ENCODE results near the gene UGT1A6. TPM values are rescaled to one million over a fixed set of nuclear protein-coding genes. Genes with fewer than 3 reads are reported as not detected.

The UGT1A6 gene
- total and polyA plus RNA-seq, 2 of the 4 experiments (the other 2 are of a cell fraction) = not detected

DNA sequence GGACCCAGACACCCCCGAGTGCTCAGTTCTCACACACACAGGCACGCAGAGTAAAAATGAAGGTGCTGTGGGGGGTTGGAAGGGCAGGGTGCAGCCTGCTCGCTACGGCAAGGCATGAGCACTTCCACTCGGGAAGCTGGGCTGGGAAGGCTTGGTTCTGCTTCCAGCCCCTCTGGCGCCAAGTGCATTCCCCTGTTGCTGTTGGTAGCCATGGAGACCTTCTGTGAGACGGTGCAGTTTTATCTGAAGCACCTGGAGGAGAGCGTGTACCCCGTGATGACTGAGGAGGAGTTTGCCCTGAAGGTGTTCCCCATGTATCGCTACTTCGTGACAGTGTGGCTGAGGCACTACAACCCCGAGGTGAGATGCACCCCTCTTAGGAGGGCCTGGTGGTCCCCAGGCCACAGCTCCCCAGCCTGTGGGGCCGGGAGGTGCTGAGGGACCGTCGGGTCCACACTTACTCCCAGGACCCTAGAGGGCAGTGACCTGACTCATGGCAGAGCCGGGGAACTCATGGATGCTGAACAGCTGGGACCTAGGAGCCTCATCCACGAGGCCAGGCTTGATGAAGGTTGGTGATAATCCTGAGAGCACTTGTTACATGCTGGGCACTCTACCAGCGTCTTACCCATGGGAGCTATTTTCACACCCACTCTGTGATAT, 100.9 kb downstream of the UGT1A6 start:
- CTCF ChIA-PET = no interaction called here

More for the DNA sequence above, 100.9 kb downstream of the UGT1A6 start:
- Histone ChIP-seq H3K79me1 (ENCODE audit: low read depth in 1 of 2, low read length in 2 of 2) (no peaks in the 10 kb centered on the region), H4K91ac (ENCODE audit: insufficient read depth, low read depth, low read length) (no peak overlapping the region), H2BK120ac (ENCODE audit: low read depth, low read length) (no peak overlapping the region), H3K4me2 (ENCODE audit: low read depth, low read length) (no peak overlapping the region), H2AFZ (replicated peaks; ENCODE audit: low read length, poor library complexity) (peak overlapping the region; percentile 26), H3K9me3 (ENCODE audit: control insufficient read depth, insufficient read depth, low read length) (no peaks in the 10 kb centered on the region), H3K27ac (ENCODE audit: insufficient read depth, low read length) (no peak overlapping the region), H3K56ac (ENCODE audit: extremely low read depth, insufficient read depth, low read length) (no peak overlapping the region), H2BK15ac (ENCODE audit: low read depth, low read length) (no peak overlapping the region), H3K4me3 (ENCODE audit: insufficient read depth, low read depth, low read length) (no peak overlapping the region), H3K14ac (replicated peaks; ENCODE audit: low read depth, low read length) (no peak overlapping the region), H3K18ac (ENCODE audit: low read depth, low read length) (no peak overlapping the region), H3K23ac (ENCODE audit: low read depth, low read length) (no peak overlapping the region), H4K5ac (ENCODE audit: low read depth, low read length) (no peak overlapping the region), H3K9me1 (ENCODE audit: insufficient read depth, low read length) (no peaks in the 10 kb centered on the region), H2BK5ac (ENCODE audit: low read depth, low read length, poor library complexity, severe bottlenecking) (no peak overlapping the region), H3K4ac (ENCODE audit: low read depth, low read length) (no peak overlapping the region), H4K8ac (ENCODE audit: low read depth in 2 of 2, low read length in 2 of 2) (no peak overlapping the region), H4K20me1 (ENCODE audit: insufficient read depth, low read length) (no peaks in the 10 kb centered on the region), H2BK20ac (ENCODE audit: low read depth, low read length) (no peak overlapping the region), H3K9ac (ENCODE audit: low read depth, low read length) (no peak overlapping the region), H2AK5ac (ENCODE audit: low read depth, low read length) (no peak overlapping the region), H3K36me3 (ENCODE audit: control insufficient read depth, insufficient read depth, low read length) (no peaks in the 10 kb centered on the region), H3K4me1 (ENCODE audit: control insufficient read depth, insufficient read depth, low read length) (no peaks in the 10 kb centered on the region), H3K27me3 (ENCODE audit: control insufficient read depth, insufficient read depth, low read length) (peaks cover 10% of the 10 kb centered on the region), H2AK9ac (replicated peaks; ENCODE audit: low read depth, low read length, poor library complexity) (no peak overlapping the region)
- no TSS peak for BruUV-seq (replicated peaks)
- ATAC-seq (ENCODE audit: low read depth) = no peak
- dilution Hi-C loops (cut with HindIII; ENCODE audit: low sequenced_read_pairs, unreplicated experiment) (no loop called here), intact Hi-C loops (cut with micrococcal nuclease) (no loop called here), in situ Hi-C loops (cut with MboI; ENCODE audit: low sequenced_read_pairs) (no loop called here)
- 71% methylated on average over 5 of the region's 18 CpGs; no CpG with 5 or more reads in 1 of the 2 experiments for WGBS, 2 experiments (ENCODE audit: extremely low coverage in 2 of 2, insufficient read length in 1 of 2)
- POLR2A ChIA-PET (ENCODE audit: unreplicated experiment) = no interaction called here
- no peak for TF ChIP-seq BHLHE40 (IDR thresholded peaks at IDR 0.05; ENCODE audit: low read depth, low read length)
- no peak for TF ChIP-seq NFE2L2 (IDR thresholded peaks at IDR 0.05; ENCODE audit: low read depth, low read length)
- TF ChIP-seq RFX5 (IDR thresholded peaks at IDR 0.05; ENCODE audit: low read depth, low read length) = no peak
- TF ChIP-seq SMC3 (IDR thresholded peaks at IDR 0.05; ENCODE audit: low read depth, low read length) = no peak
- TF ChIP-seq, protein P1, sequence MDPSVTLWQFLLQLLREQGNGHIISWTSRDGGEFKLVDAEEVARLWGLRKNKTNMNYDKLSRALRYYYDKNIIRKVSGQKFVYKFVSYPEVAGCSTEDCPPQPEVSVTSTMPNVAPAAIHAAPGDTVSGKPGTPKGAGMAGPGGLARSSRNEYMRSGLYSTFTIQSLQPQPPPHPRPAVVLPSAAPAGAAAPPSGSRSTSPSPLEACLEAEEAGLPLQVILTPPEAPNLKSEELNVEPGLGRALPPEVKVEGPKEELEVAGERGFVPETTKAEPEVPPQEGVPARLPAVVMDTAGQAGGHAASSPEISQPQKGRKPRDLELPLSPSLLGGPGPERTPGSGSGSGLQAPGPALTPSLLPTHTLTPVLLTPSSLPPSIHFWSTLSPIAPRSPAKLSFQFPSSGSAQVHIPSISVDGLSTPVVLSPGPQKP (IDR thresholded peaks at IDR 0.05; ENCODE audit: borderline replicate concordance, low read depth, low read length) = no peak
- TF ChIP-seq, protein P2, sequence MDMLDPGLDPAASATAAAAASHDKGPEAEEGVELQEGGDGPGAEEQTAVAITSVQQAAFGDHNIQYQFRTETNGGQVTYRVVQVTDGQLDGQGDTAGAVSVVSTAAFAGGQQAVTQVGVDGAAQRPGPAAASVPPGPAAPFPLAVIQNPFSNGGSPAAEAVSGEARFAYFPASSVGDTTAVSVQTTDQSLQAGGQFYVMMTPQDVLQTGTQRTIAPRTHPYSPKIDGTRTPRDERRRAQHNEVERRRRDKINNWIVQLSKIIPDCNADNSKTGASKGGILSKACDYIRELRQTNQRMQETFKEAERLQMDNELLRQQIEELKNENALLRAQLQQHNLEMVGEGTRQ (IDR thresholded peaks at IDR 0.05; ENCODE audit: low read depth, low read length) = no peak
- TF ChIP-seq MXI1 (IDR thresholded peaks at IDR 0.05; ENCODE audit: borderline replicate concordance, low read depth, low read length) = no peak
- TF ChIP-seq MAZ (IDR thresholded peaks at IDR 0.05; ENCODE audit: borderline replicate concordance, low read depth, low read length) = no peak
- no peak for TF ChIP-seq POLR2A (IDR thresholded peaks at IDR 0.05; ENCODE audit: low read depth, low read length)
- TF ChIP-seq, protein P3, sequence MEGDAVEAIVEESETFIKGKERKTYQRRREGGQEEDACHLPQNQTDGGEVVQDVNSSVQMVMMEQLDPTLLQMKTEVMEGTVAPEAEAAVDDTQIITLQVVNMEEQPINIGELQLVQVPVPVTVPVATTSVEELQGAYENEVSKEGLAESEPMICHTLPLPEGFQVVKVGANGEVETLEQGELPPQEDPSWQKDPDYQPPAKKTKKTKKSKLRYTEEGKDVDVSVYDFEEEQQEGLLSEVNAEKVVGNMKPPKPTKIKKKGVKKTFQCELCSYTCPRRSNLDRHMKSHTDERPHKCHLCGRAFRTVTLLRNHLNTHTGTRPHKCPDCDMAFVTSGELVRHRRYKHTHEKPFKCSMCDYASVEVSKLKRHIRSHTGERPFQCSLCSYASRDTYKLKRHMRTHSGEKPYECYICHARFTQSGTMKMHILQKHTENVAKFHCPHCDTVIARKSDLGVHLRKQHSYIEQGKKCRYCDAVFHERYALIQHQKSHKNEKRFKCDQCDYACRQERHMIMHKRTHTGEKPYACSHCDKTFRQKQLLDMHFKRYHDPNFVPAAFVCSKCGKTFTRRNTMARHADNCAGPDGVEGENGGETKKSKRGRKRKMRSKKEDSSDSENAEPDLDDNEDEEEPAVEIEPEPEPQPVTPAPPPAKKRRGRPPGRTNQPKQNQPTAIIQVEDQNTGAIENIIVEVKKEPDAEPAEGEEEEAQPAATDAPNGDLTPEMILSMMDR (conservative IDR thresholded peaks at IDR 0.05; ENCODE audit: low read depth, low read length) = no peak
- no peak for TF ChIP-seq CHD1 (IDR thresholded peaks at IDR 0.05; ENCODE audit: low read depth, low read length)
- TF ChIP-seq RCOR1 (IDR thresholded peaks at IDR 0.05; ENCODE audit: insufficient replicate concordance, low read length) = no peak
- TF ChIP-seq MAFK (IDR thresholded peaks at IDR 0.05; ENCODE audit: low read depth, low read length) = no peak
- TF ChIP-seq RAD21 (IDR thresholded peaks at IDR 0.05; ENCODE audit: low read length) = no peak
- TF ChIP-seq FOS (IDR thresholded peaks at IDR 0.05; ENCODE audit: low read depth, low read length) = no peak
- no peak for TF ChIP-seq CEBPB (IDR thresholded peaks at IDR 0.05; ENCODE audit: low read depth, low read length)
- no peak for DNase-seq

Measured in IMR-90 (cell line).